ENCODE data around the gene PRR27. TPM values are rescaled to one million over a fixed set of nuclear protein-coding genes. Genes with fewer than 3 reads are reported as not detected.
"Not testable (repeated sequence)": the region's sequence is repeated elsewhere in the genome, so short reads cannot be mapped to it uniquely, and the experiment has no call there.

PRR27 gene
- total RNA-seq, 1 experiment from 2014 or later, result not detected

- H3K27me3 ChIP-seq (replicated peaks), result no peaks in the 10 kb centered on the region
- no peaks in the 10 kb centered on the region for H3K9me3 ChIP-seq (replicated peaks)
- H3K4me1 ChIP-seq (replicated peaks), result no peaks in the 10 kb centered on the region
- no peak overlapping the region for H3K4me3 ChIP-seq
- H3K36me3 ChIP-seq, result no peaks in the 10 kb centered on the region
- no peak overlapping the region for H3K27ac ChIP-seq
- no peak for DNase-seq (ENCODE audit: low read depth in 1 of 2, low spot score in 2 of 2)
Measured at GRCh38 chr4:70182517-70183167, 28.6 kb downstream of the PRR27 start.

GRCh38 chr4:70183168-70183939 lies 29.3 kb downstream of the PRR27 start:
- no peak overlapping the region for H3K27ac ChIP-seq
- no peak overlapping the region for H3K4me3 ChIP-seq
- no peaks in the 10 kb centered on the region for H3K36me3 ChIP-seq
- no peaks in the 10 kb centered on the region for H3K4me1 ChIP-seq (replicated peaks)
- DNase-seq (ENCODE audit: low read depth in 1 of 2, low spot score in 2 of 2), result peak in 1 of 2 experiments; percentile 4
- H3K9me3 ChIP-seq (replicated peaks), result no peaks in the 10 kb centered on the region
- no peaks in the 10 kb centered on the region for H3K27me3 ChIP-seq (replicated peaks)

GRCh38 chr4:70183940-70184246 lies 29.9 kb downstream of the PRR27 start:
- no peak for DNase-seq (ENCODE audit: low read depth in 1 of 2, low spot score in 2 of 2)
- no peak overlapping the region for H3K4me3 ChIP-seq
- H3K36me3 ChIP-seq, result no peaks in the 10 kb centered on the region

GRCh38 chr4:70187216-70187615 lies 33.2 kb downstream of the PRR27 start:
- Histone ChIP-seq H3K4me1 (replicated peaks) (no peaks in the 10 kb centered on the region), H3K27me3 (replicated peaks) (no peaks in the 10 kb centered on the region), H3K27ac (no peak overlapping the region), H3K36me3 (no peaks in the 10 kb centered on the region), H3K4me3 (no peak overlapping the region), H3K9me3 (replicated peaks) (no peaks in the 10 kb centered on the region)
- no peak for DNase-seq (ENCODE audit: low read depth in 1 of 2, low spot score in 2 of 2)

More at GRCh38 chr4:70183940-70184246, 29.9 kb downstream of the PRR27 start:
- Histone ChIP-seq H3K9me3 (replicated peaks) (no peaks in the 10 kb centered on the region), H3K27ac (no peak overlapping the region), H3K4me1 (replicated peaks) (no peaks in the 10 kb centered on the region), H3K27me3 (replicated peaks) (no peaks in the 10 kb centered on the region)

GRCh38 chr4:70190579-70190978 lies 36.5 kb downstream of the PRR27 start:
- no peaks in the 10 kb centered on the region for H3K9me3 ChIP-seq (replicated peaks)
- no peaks in the 10 kb centered on the region for H3K36me3 ChIP-seq
- no peaks in the 10 kb centered on the region for H3K4me1 ChIP-seq (replicated peaks)
- no peak overlapping the region for H3K4me3 ChIP-seq
- 0 out of 2 replicates have a peak, but pooled peaks cover 2% of the 10 kb centered on the region for H3K27me3 ChIP-seq (replicated peaks)
- no peak for DNase-seq (ENCODE audit: low read depth in 1 of 2, low spot score in 2 of 2)
- H3K27ac ChIP-seq, result no peak overlapping the region

- no peak for DNase-seq (ENCODE audit: low read depth in 1 of 2, low spot score in 2 of 2)
- Histone ChIP-seq H3K9me3 (replicated peaks) (no peaks in the 10 kb centered on the region), H3K4me3 (no peak overlapping the region), H3K27ac (no peak overlapping the region), H3K36me3 (no peaks in the 10 kb centered on the region), H3K4me1 (replicated peaks) (no peaks in the 10 kb centered on the region), H3K27me3 (replicated peaks) (0 out of 2 replicates have a peak, but pooled peaks cover 2% of the 10 kb centered on the region)
Measured at GRCh38 chr4:70191647-70192046, 37.6 kb downstream of the PRR27 start.

GRCh38 chr4:70192895-70193294 lies 38.9 kb downstream of the PRR27 start:
- 0 out of 2 replicates have a peak, but pooled peaks cover 2% of the 10 kb centered on the region for H3K27me3 ChIP-seq (replicated peaks)
- H3K27ac ChIP-seq, result no peak overlapping the region
- no peaks in the 10 kb centered on the region for H3K36me3 ChIP-seq
- no peaks in the 10 kb centered on the region for H3K4me1 ChIP-seq (replicated peaks)
- DNase-seq (ENCODE audit: low read depth in 1 of 2, low spot score in 2 of 2), result no peak
- no peak overlapping the region for H3K4me3 ChIP-seq
- no peaks in the 10 kb centered on the region for H3K9me3 ChIP-seq (replicated peaks)

- DNase-seq (ENCODE audit: low read depth in 1 of 2, low spot score in 2 of 2), result no peak
- Histone ChIP-seq H3K27me3 (replicated peaks) (0 out of 2 replicates have a peak, but pooled peaks cover 2% of the 10 kb centered on the region), H3K27ac (no peak within 1 kb of the TSS), H3K4me3 (no peak within 1 kb of the TSS), H3K9me3 (replicated peaks) (no peaks in the 10 kb centered on the region), H3K4me1 (replicated peaks) (no peaks in the 10 kb centered on the region), H3K36me3 (no peaks in the 10 kb centered on the region)
Measured at GRCh38 chr4:70195425-70195824, 41.4 kb downstream of the PRR27 start, which contains the start of gene ODAM. ODAM (plus strand) TSS chr4:70195725; CDS start chr4:70196544, 819 bp downstream.

- Histone ChIP-seq H3K27ac (no peak overlapping the region), H3K36me3 (no peaks in the 10 kb centered on the region), H3K27me3 (replicated peaks) (0 out of 2 replicates have a peak, but pooled peaks cover 2% of the 10 kb centered on the region), H3K9me3 (replicated peaks) (no peaks in the 10 kb centered on the region), H3K4me3 (no peak overlapping the region), H3K4me1 (replicated peaks) (no peaks in the 10 kb centered on the region)
- DNase-seq (ENCODE audit: low read depth in 1 of 2, low spot score in 2 of 2), result no peak
Measured at GRCh38 chr4:70196857-70197256, 42.8 kb downstream of the PRR27 start.

GRCh38 chr4:70197842-70198241 lies 43.8 kb downstream of the PRR27 start:
- DNase-seq (ENCODE audit: low read depth in 1 of 2, low spot score in 2 of 2), result no peak
- Histone ChIP-seq H3K36me3 (no peaks in the 10 kb centered on the region), H3K27ac (no peak overlapping the region), H3K9me3 (replicated peaks) (no peaks in the 10 kb centered on the region), H3K27me3 (replicated peaks) (0 out of 2 replicates have a peak, but pooled peaks cover 2% of the 10 kb centered on the region), H3K4me3 (no peak overlapping the region), H3K4me1 (replicated peaks) (no peaks in the 10 kb centered on the region)

- no peak overlapping the region for H3K4me3 ChIP-seq
- H3K36me3 ChIP-seq, result no peaks in the 10 kb centered on the region
- no peak for DNase-seq (ENCODE audit: low read depth in 1 of 2, low spot score in 2 of 2)
- H3K4me1 ChIP-seq (replicated peaks), result no peaks in the 10 kb centered on the region
- H3K27me3 ChIP-seq (replicated peaks), result no peaks in the 10 kb centered on the region
- no peaks in the 10 kb centered on the region for H3K9me3 ChIP-seq (replicated peaks)
- no peak overlapping the region for H3K27ac ChIP-seq
Measured at GRCh38 chr4:70203601-70204000, 49.6 kb downstream of the PRR27 start.

- H3K9me3 ChIP-seq (replicated peaks); H3K4me1 ChIP-seq (replicated peaks); DNase-seq (ENCODE audit: low read depth in 1 of 2, low spot score in 2 of 2); H3K27ac ChIP-seq; H3K4me3 ChIP-seq; H3K27me3 ChIP-seq (replicated peaks); H3K36me3 ChIP-seq: not testable (repeated sequence)
Measured at GRCh38 chr4:70212752-70213151, 58.7 kb downstream of the PRR27 start.

Measured in SJSA1 (cell line).